PC-3 (cell line): ENCODE measurements around the gene MARCHF3.

Source experiments
- EZH2 ChIP-seq: fragments of 300-600 bp; sonication (generic); IDR thresholded peaks from one replicate; pipeline ENCODE4 v1.6.1; 2017; ENCODE audit warnings: antibody characterized with exemption, mild to moderate bottlenecking, low read length; ENCODE audit not compliant: unreplicated experiment
- TF ChIP-seq, protein P1 (sequence below): fragments of 300-600 bp; sonication (generic); conservative IDR thresholded peaks from 2 replicates; pipeline ENCODE4 v1.5.1; 2017; ENCODE audit warnings: antibody characterized with exemption, low read depth, mild to moderate bottlenecking, low read length

GRCh38 chr5:126927429-126927828, 102.9 kb downstream of the MARCHF3 start:
- TF ChIP-seq, protein P1, sequence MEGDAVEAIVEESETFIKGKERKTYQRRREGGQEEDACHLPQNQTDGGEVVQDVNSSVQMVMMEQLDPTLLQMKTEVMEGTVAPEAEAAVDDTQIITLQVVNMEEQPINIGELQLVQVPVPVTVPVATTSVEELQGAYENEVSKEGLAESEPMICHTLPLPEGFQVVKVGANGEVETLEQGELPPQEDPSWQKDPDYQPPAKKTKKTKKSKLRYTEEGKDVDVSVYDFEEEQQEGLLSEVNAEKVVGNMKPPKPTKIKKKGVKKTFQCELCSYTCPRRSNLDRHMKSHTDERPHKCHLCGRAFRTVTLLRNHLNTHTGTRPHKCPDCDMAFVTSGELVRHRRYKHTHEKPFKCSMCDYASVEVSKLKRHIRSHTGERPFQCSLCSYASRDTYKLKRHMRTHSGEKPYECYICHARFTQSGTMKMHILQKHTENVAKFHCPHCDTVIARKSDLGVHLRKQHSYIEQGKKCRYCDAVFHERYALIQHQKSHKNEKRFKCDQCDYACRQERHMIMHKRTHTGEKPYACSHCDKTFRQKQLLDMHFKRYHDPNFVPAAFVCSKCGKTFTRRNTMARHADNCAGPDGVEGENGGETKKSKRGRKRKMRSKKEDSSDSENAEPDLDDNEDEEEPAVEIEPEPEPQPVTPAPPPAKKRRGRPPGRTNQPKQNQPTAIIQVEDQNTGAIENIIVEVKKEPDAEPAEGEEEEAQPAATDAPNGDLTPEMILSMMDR = no peak
- TF ChIP-seq EZH2 = no peak
